Type B pancreatic cell (in vitro differentiated cells): Measurements from ENCODE around the gene PDE12. TPM values are rescaled to one million over a fixed set of nuclear protein-coding genes. Genes with fewer than 3 reads are reported as not detected.

Experiments
- DNase-seq: peaks from one replicate; pipeline ENCODE4 v3.0.0; 2021; ENCODE audit warnings: mixed read lengths; ENCODE audit not compliant: unreplicated experiment; ENCODE audit errors: extremely low spot score
- H3K27ac Mint-ChIP-seq: 2 replicates; pipeline ENCODE4 v1.8.0; 2021; ENCODE audit warnings: mild to moderate bottlenecking, mixed read lengths
- H3K27me3 Mint-ChIP-seq: 2 replicates; pipeline ENCODE4 v1.8.0; 2021; ENCODE audit warnings: mixed read lengths
- H3K36me3 Mint-ChIP-seq: 2 replicates; pipeline ENCODE4 v1.8.0; 2021; ENCODE audit warnings: mixed read lengths
- H3K4me1 Mint-ChIP-seq: one replicate; pipeline ENCODE4 v1.8.0; 2021; ENCODE audit warnings: mixed read lengths; ENCODE audit not compliant: unreplicated experiment
- H3K4me3 Mint-ChIP-seq: 2 replicates; pipeline ENCODE4 v1.8.0; 2021; ENCODE audit warnings: mild to moderate bottlenecking, mixed read lengths
- H3K9me3 Mint-ChIP-seq: 2 replicates; pipeline ENCODE4 v1.8.0; 2021; ENCODE audit warnings: mixed read lengths
- CTCF ChIP-seq: fragments of 200-600 bp; sonication (generic); conservative IDR thresholded peaks from 2 replicates; pipeline ENCODE4 v1.5.0; 2021; ENCODE audit warnings: antibody characterized with exemption, mild to moderate bottlenecking
- total RNA-seq: library from RNA; stranded (reverse); gene quantifications from 2 replicates; pipeline ENCODE4 v1.2.1, GENCODE V29; 2021; ENCODE audit warnings: low replicate concordance

Gene PDE12
- total RNA-seq, 1 donor from 2014 or later = 20.4 TPM

- no peak for DNase-seq
- Mint-ChIP-seq H3K9me3 (no peaks in the 10 kb centered on the region), H3K4me3 (no peak overlapping the region), H3K27ac (no peak overlapping the region), H3K4me1 (no peaks in the 10 kb centered on the region), H3K27me3 (no peaks in the 10 kb centered on the region), H3K36me3 (peaks cover 3% of the 10 kb centered on the region)
- TF ChIP-seq CTCF = no peak
These were observed 60.2 kb downstream of the PDE12 start for GRCh38 chr3:57616233-57616632.

Other genes starting within 250 kb of the PDE12 start
- gene DNAH12, start 11.9 kb upstream of the PDE12 start, total RNA-seq = 0.29 and 0.87 TPM in 2 replicates
- gene ARF4, start 41.1 kb downstream of the PDE12 start, total RNA-seq = 132 and 188 TPM in 2 replicates
- 29.6 and 31.2 TPM in 2 replicates for gene DENND6A, start 136.8 kb downstream of the PDE12 start, total RNA-seq
- 55.1 and 71.0 TPM in 2 replicates for gene SLMAP, start 200.0 kb downstream of the PDE12 start, total RNA-seq